ENCODE data around the gene SERPINA1. TPM values are rescaled to one million over a fixed set of nuclear protein-coding genes. Genes with fewer than 3 reads are reported as not detected.
A peak's percentile ranks its signal among the peaks of the same experiment; 100 is the strongest.

The SERPINA1 gene
- total and polyA plus RNA-seq, 2 donors from 2014 or later: 1,861 to 2,184 TPM

DNA sequence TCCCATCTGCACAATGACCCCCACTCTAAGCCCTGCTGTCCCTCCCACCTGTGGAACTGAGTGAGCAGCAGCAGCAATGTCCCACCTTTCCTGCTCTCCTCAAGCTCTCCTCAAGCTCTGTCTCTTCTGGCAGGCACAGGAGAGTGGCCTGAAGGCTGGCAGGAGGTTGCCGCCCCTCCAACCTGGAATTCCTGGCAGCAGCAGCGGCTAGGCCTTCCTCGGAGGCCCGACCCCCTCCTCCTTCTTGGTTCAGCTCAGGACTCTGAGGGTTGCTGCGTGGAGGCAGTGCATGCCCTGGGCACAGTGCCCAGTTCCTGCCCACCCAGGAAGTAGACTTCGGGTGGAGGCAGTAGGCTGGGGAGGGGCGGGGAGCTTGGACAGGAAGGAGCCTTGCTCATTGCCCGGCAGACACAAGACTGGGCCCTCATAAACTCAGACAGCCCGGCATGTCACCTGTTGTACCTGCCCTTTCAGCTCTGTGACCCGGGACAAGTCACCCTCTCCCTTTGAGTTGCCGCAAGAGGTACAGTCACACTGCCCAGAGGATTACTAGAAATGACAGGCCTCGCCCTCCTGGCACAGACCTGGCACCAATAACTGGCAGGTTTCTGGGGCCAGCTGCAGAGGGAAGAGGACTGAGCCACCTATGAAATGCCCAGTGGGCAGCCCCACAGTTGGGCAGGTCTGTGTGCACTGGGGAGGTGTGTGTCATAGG lies 2.1 kb upstream of the SERPINA1 start:
- no peaks in the 10 kb centered on the region for H3K9me3 ChIP-seq (ENCODE audit: control insufficient read depth in 2 of 3, insufficient read depth in 1 of 3, low read length in 3 of 3)
- DNase-seq: peak in 3 of 5 donors; percentile 13 to 97 (median 21)
- no peaks in the 10 kb centered on the region for H3K27me3 ChIP-seq (ENCODE audit: control insufficient read depth, insufficient read depth, low read length)
- peaks cover 0 to 7% (median 7%) of the 10 kb centered on the region in 3 donors for H3K4me1 ChIP-seq (ENCODE audit: control insufficient read depth in 2 of 3, insufficient read depth in 2 of 3, low read depth in 1 of 3, low read length in 3 of 3)
- no peak for FAIRE-seq
- H3K4me3 ChIP-seq (ENCODE audit: low read length in 3 of 3): peak overlapping the region in 1 of 3 donors; percentile 12
- H3K9ac ChIP-seq (ENCODE audit: low read length in 3 of 3): no peak overlapping the region
- H3K36me3 ChIP-seq (ENCODE audit: control insufficient read depth in 2 of 3, insufficient read depth in 3 of 3, low read length in 3 of 3): peaks cover 0 to 2% (median 0%) of the 10 kb centered on the region in 3 donors
- peak overlapping the region; percentile 13 to 51 for H3K27ac ChIP-seq (ENCODE audit: low read depth in 2 of 2, low read length in 2 of 2)
- intact Hi-C loops (cut with DNase I): no loop called here
- TF ChIP-seq, protein P1, sequence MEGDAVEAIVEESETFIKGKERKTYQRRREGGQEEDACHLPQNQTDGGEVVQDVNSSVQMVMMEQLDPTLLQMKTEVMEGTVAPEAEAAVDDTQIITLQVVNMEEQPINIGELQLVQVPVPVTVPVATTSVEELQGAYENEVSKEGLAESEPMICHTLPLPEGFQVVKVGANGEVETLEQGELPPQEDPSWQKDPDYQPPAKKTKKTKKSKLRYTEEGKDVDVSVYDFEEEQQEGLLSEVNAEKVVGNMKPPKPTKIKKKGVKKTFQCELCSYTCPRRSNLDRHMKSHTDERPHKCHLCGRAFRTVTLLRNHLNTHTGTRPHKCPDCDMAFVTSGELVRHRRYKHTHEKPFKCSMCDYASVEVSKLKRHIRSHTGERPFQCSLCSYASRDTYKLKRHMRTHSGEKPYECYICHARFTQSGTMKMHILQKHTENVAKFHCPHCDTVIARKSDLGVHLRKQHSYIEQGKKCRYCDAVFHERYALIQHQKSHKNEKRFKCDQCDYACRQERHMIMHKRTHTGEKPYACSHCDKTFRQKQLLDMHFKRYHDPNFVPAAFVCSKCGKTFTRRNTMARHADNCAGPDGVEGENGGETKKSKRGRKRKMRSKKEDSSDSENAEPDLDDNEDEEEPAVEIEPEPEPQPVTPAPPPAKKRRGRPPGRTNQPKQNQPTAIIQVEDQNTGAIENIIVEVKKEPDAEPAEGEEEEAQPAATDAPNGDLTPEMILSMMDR (IDR thresholded peaks at IDR 0.05; ENCODE audit: borderline replicate concordance, extremely low read depth, insufficient read depth): no peak

DNA sequence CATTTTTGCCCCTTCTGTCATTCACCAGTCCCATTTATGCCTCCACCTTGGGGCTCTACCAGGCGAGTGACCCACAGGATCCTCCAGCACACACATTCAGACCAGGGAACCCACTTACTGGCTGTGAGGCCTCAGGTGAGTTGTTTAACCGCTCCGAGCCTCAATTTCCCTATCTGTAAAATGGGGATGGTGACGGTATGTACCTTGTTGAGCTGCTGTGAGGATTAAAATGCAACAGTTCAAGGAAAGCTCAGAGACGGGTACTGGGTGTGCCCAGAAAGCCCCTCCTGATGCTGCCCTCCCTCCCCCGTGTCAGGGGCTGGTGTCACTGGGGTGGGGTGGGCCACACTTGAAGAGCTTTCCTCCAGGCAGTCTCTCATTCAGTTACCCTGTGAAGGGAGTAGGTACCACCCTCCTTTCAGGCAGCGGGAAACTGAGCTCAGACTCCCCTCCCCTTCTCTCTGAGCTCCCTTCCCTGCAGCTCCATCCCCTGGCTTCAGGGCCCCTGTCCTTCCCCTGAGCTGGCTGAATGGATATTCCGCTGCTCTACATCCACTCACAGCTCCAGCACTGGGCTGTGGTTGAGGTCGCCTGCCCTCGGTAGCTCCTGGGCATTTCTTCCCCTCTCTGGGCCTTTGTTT lies 1.4 kb upstream of the SERPINA1 start:
- Histone ChIP-seq H3K36me3 (ENCODE audit: control insufficient read depth in 2 of 3, insufficient read depth in 3 of 3, low read length in 3 of 3) (peaks cover 0 to 2% (median 0%) of the 10 kb centered on the region in 3 donors), H3K4me1 (ENCODE audit: control insufficient read depth in 2 of 3, insufficient read depth in 2 of 3, low read depth in 1 of 3, low read length in 3 of 3) (peaks cover 0 to 7% (median 7%) of the 10 kb centered on the region in 3 donors), H3K4me3 (ENCODE audit: low read length in 3 of 3) (peak overlapping the region in 1 of 3 donors; percentile 12), H3K9ac (ENCODE audit: low read length in 3 of 3) (no peak overlapping the region), H3K9me3 (ENCODE audit: control insufficient read depth in 2 of 3, insufficient read depth in 1 of 3, low read length in 3 of 3) (no peaks in the 10 kb centered on the region), H3K27ac (ENCODE audit: low read depth in 2 of 2, low read length in 2 of 2) (peak overlapping the region in 1 of 2 donors; percentile 32), H3K27me3 (ENCODE audit: control insufficient read depth, insufficient read depth, low read length) (no peaks in the 10 kb centered on the region)
- DNase-seq: no peak
- intact Hi-C loops (cut with DNase I): no loop called here
- TF ChIP-seq, protein P1 (IDR thresholded peaks at IDR 0.05; ENCODE audit: borderline replicate concordance, extremely low read depth, insufficient read depth): no peak
- FAIRE-seq: no peak

DNA sequence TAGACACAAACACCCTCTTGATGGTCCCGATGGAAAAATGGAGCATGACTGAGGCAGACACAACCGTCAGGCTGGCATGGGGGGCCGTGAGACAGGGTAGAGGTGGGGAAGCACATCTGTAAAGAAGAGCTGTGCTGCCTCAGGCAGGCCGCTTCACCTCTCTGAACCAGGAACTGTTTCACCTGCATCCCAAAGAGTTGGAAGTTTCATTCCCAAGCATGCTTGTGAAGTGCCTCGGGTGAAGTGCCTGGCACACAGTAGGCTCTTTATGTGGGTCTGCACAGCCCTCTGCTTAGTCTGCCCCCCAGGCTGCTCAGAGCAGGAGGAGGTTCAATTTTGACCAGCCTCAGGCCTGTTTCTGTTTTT lies 685 bp upstream of the SERPINA1 start:
- FAIRE-seq (no peak), DNase-seq (no peak)
- H3K9ac ChIP-seq (ENCODE audit: low read length in 3 of 3): no peak overlapping the region
- no peaks in the 10 kb centered on the region for H3K9me3 ChIP-seq (ENCODE audit: control insufficient read depth in 2 of 3, insufficient read depth in 1 of 3, low read length in 3 of 3)
- TF ChIP-seq, protein P1 (IDR thresholded peaks at IDR 0.05; ENCODE audit: borderline replicate concordance, extremely low read depth, insufficient read depth): no peak
- H3K4me1 ChIP-seq (ENCODE audit: control insufficient read depth in 2 of 3, insufficient read depth in 2 of 3, low read depth in 1 of 3, low read length in 3 of 3): peaks cover 0 to 10% (median 7%) of the 10 kb centered on the region in 3 donors
- peaks cover 0 to 2% (median 0%) of the 10 kb centered on the region in 3 donors for H3K36me3 ChIP-seq (ENCODE audit: control insufficient read depth in 2 of 3, insufficient read depth in 3 of 3, low read length in 3 of 3)
- intact Hi-C loops (cut with DNase I): no loop called here
- H3K27ac ChIP-seq (ENCODE audit: low read depth in 2 of 2, low read length in 2 of 2): peak overlapping the region in 1 of 2 donors; percentile 8
- H3K27me3 ChIP-seq (ENCODE audit: control insufficient read depth, insufficient read depth, low read length): no peaks in the 10 kb centered on the region
- H3K4me3 ChIP-seq (ENCODE audit: low read length in 3 of 3): peak overlapping the region in 1 of 3 donors; percentile 49
